ENCODE measurements around the gene KRTAP25-1. TPM values are rescaled to one million over a fixed set of nuclear protein-coding genes. Genes with fewer than 3 reads are reported as not detected.

KRTAP25-1 gene
- total RNA-seq, 4 donors from 2014 or later: not detected

DNA sequence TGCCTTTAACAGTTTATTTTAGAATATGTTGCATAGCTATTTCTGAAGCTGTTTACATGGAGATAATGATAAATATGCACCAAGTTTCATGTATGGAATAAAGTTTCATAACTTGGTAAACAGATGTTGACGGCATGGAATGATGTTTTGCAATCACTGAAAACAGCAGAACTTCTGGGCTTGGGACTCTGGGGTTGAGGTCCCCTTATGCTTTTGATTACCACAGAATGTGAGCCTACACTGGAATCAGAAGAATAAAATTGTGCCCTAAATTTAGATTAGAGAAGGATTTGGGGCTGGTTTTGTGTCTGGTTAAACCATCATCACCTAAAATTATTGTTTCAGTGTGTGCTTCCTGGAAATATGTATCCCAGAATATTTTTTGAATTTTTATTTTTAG, 17.7 kb downstream of the KRTAP25-1 start:
- TF ChIP-seq CTCF (IDR thresholded peaks at IDR 0.05; ENCODE audit: low read depth): no peak

DNA sequence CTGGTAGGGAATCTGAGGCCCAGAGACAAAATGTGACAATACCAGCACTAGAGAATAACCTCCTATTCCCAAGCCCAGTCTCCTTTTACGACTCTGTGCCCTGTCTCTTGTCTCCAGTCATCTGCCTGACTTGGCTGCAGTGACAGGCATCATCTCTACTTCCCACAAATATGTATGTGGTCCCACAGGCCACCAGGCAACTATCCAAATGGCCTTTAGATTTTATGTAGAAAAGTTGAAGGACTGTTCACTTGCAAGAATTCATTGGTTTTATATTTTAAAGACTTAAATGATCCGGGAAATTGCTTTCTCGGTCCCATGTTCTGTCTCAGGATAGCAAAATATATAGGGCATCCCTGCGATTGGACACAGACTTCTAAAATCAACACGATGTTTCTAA, 18.2 kb downstream of the KRTAP25-1 start:
- TF ChIP-seq CTCF (IDR thresholded peaks at IDR 0.05; ENCODE audit: low read depth): no peak

GRCh38 chr21:30269803-30270530, 19.3 kb downstream of the KRTAP25-1 start:
- TF ChIP-seq CTCF (IDR thresholded peaks at IDR 0.05; ENCODE audit: low read depth): no peak

GRCh38 chr21:30268608-30269197, 20.6 kb downstream of the KRTAP25-1 start:
- no peak for TF ChIP-seq CTCF (IDR thresholded peaks at IDR 0.05; ENCODE audit: low read depth)

DNA sequence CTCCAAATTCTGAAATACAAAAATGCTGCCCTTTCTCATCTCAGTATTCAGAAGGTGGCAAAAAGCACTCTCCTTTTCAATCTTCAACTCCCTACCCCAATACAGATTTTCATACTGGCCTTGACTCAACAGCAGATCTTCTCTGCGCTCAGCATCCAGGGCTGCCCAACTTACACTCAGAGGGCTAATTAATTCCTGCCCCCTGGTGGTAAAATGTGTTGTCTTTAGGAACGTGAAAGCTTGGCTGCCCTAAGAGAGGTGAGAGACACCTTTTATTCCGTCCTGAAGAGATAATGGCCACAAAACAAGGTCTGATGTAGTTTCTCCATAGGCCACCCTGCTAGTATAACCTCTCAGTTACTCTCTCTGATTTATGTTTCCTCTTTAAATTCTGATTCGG, 31.5 kb downstream of the KRTAP25-1 start:
- no peak for TF ChIP-seq CTCF (IDR thresholded peaks at IDR 0.05; ENCODE audit: low read depth)

DNA sequence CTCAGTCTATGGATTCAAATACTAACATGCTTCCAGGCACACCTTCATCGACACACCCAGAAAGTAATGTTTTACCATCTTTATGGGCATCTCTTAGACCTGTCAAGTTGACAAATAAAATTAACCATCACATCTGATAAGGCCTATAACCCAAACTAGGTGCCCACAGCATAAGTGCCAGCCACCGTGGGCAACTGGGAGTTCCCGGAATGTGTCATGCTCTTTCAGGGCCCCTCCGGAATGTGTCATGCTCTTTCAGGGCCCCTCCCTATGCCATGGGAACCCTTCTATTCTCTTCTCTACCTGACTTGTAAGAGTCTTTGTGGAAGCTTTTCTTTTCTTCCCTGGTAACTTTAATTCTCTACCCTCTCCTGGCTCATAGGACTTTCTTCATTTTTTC, 33.2 kb downstream of the KRTAP25-1 start:
- TF ChIP-seq CTCF (IDR thresholded peaks at IDR 0.05; ENCODE audit: low read depth): no peak

- TF ChIP-seq CTCF (IDR thresholded peaks at IDR 0.05; ENCODE audit: low read depth): no peak
These were observed 33.6 kb downstream of the KRTAP25-1 start for GRCh38 chr21:30255679-30256078.

Data from subcutaneous adipose tissue (tissue), 4 donors.